GM19238 (cell line): ENCODE results near the gene UBLCP1.
"Not testable (repeated sequence)": the region's sequence is repeated elsewhere in the genome, so short reads cannot be mapped to it uniquely, and the experiment has no call there.

Source experiments
- DNase-seq: peaks from one replicate; pipeline ENCODE4 v3.0.0; 2011; ENCODE audit warnings: low spot score; ENCODE audit not compliant: insufficient read length

UBLCP1 gene

GRCh38 chr5:159249158-159249557, 13.9 kb upstream of the UBLCP1 start:
- DNase-seq, result no peak

- DNase-seq, result no peak
Observed at GRCh38 chr5:159252195-159252594, 10.9 kb upstream of the UBLCP1 start.

GRCh38 chr5:159257007-159257406, 6.1 kb upstream of the UBLCP1 start:
- DNase-seq, result no peak

- DNase-seq, result no peak
Observed at GRCh38 chr5:159257629-159258283, 5.3 kb upstream of the UBLCP1 start.

GRCh38 chr5:159258361-159258760, 4.7 kb upstream of the UBLCP1 start:
- no peak for DNase-seq

GRCh38 chr5:159260212-159260611, 2.9 kb upstream of the UBLCP1 start:
- DNase-seq, result not testable (repeated sequence)

- no peak for DNase-seq
Observed at GRCh38 chr5:159262472-159262858, 625 bp upstream of the UBLCP1 start.

GRCh38 chr5:159263569-159263905, 447 bp downstream of the UBLCP1 start:
- DNase-seq, result no peak

- not testable (repeated sequence) for DNase-seq
Observed at GRCh38 chr5:159266764-159267163, 3.7 kb downstream of the UBLCP1 start.

- DNase-seq, result no peak
Observed at GRCh38 chr5:159269723-159270122, 6.6 kb downstream of the UBLCP1 start.

GRCh38 chr5:159273923-159274322, 10.8 kb downstream of the UBLCP1 start:
- DNase-seq, result no peak

GRCh38 chr5:159274676-159275075, 11.6 kb downstream of the UBLCP1 start:
- no peak for DNase-seq

GRCh38 chr5:159286420-159287035, 23.4 kb downstream of the UBLCP1 start:
- DNase-seq, result no peak

GRCh38 chr5:159290741-159291140, 27.7 kb downstream of the UBLCP1 start:
- DNase-seq, result no peak

- DNase-seq, result no peak
Observed at GRCh38 chr5:159294921-159295320, 31.8 kb downstream of the UBLCP1 start.

GRCh38 chr5:159297300-159297699, 34.2 kb downstream of the UBLCP1 start:
- not testable (repeated sequence) for DNase-seq

- no peak for DNase-seq
Observed at GRCh38 chr5:159301466-159301865, 38.4 kb downstream of the UBLCP1 start.

- not testable (repeated sequence) for DNase-seq
Observed at GRCh38 chr5:159301929-159302860, 39.1 kb downstream of the UBLCP1 start.

- DNase-seq, result no peak
Observed at GRCh38 chr5:159303286-159303685, 40.2 kb downstream of the UBLCP1 start.

- DNase-seq, result no peak
Observed at GRCh38 chr5:159304961-159305595, 42.0 kb downstream of the UBLCP1 start.

- no peak for DNase-seq
Observed at GRCh38 chr5:159309689-159310433, 46.8 kb downstream of the UBLCP1 start.
